ENCODE measurements around the gene DENND5B.
"Not testable (repeated sequence)": the region's sequence is repeated elsewhere in the genome, so short reads cannot be mapped to it uniquely, and the experiment has no call there.

DENND5B gene

GRCh38 chr12:31377210-31377609, 213.7 kb downstream of the DENND5B start:
- DNase-seq (ENCODE audit: low read depth), result not testable (repeated sequence)

GRCh38 chr12:31375422-31375821, 215.5 kb downstream of the DENND5B start:
- not testable (repeated sequence) for DNase-seq (ENCODE audit: low read depth)

GRCh38 chr12:31371256-31371620, 219.7 kb downstream of the DENND5B start:
- DNase-seq (ENCODE audit: low read depth), result no peak

GRCh38 chr12:31370531-31371255, 220.2 kb downstream of the DENND5B start:
- DNase-seq (ENCODE audit: low read depth), result no peak

- DNase-seq (ENCODE audit: low read depth), result no peak
Observed at GRCh38 chr12:31369712-31370521, 221.0 kb downstream of the DENND5B start.

GRCh38 chr12:31368666-31369361, 222.1 kb downstream of the DENND5B start:
- DNase-seq (ENCODE audit: low read depth), result no peak

GRCh38 chr12:31366104-31366621, 224.8 kb downstream of the DENND5B start:
- DNase-seq (ENCODE audit: low read depth), result no peak

GRCh38 chr12:31363831-31364230, 227.1 kb downstream of the DENND5B start:
- no peak for DNase-seq (ENCODE audit: low read depth)

- no peak for DNase-seq (ENCODE audit: low read depth)
Observed at GRCh38 chr12:31363416-31363809, 227.5 kb downstream of the DENND5B start.

- DNase-seq (ENCODE audit: low read depth), result no peak
Observed at GRCh38 chr12:31362759-31363415, 228.0 kb downstream of the DENND5B start.

GRCh38 chr12:31362115-31362758, 228.7 kb downstream of the DENND5B start:
- DNase-seq (ENCODE audit: low read depth), result no peak

- DNase-seq (ENCODE audit: low read depth), result no peak
Observed at GRCh38 chr12:31361730-31362114, 229.2 kb downstream of the DENND5B start.

GRCh38 chr12:31355747-31356107, 235.2 kb downstream of the DENND5B start:
- DNase-seq (ENCODE audit: low read depth), result no peak

GRCh38 chr12:31353750-31354708, 236.9 kb downstream of the DENND5B start:
- DNase-seq (ENCODE audit: low read depth), result no peak

GRCh38 chr12:31346267-31346666, 244.7 kb downstream of the DENND5B start:
- no peak for DNase-seq (ENCODE audit: low read depth)

- DNase-seq (ENCODE audit: low read depth), result no peak
Observed at GRCh38 chr12:31343139-31343538, 247.8 kb downstream of the DENND5B start.

- DNase-seq (ENCODE audit: low read depth), result no peak
Observed at GRCh38 chr12:31342286-31342685, 248.7 kb downstream of the DENND5B start.

- no peak for DNase-seq (ENCODE audit: low read depth)
Observed at GRCh38 chr12:31339831-31340622, 250.9 kb downstream of the DENND5B start.

GRCh38 chr12:31337952-31338351, 253.0 kb downstream of the DENND5B start:
- no peak for DNase-seq (ENCODE audit: low read depth)
